H1 (cell line): Measurements from ENCODE around the gene PTPRG.

Source experiments
- ATF3 ChIP-seq: IDR thresholded peaks from 2 replicates; pipeline ENCODE4 v1.6.1; 2011; ENCODE audit warnings: low read depth, mild to moderate bottlenecking, low read length; ENCODE audit not compliant: insufficient read depth
- CTCF ChIP-seq, 3 experiments: IDR thresholded peaks; 1 replicate in 2 of 3; 2 replicates in 1 of 3; pipeline versions ENCODE4 v1.5.1 to v1.6.1; 2011; ENCODE audit warnings: low read length in 3 of 3, mild to moderate bottlenecking in 3 of 3, inconsistent platforms in 2 of 3, low read depth in 1 of 3, moderate library complexity in 1 of 3; ENCODE audit not compliant: insufficient read depth in 1 of 3; ENCODE audit errors: control extremely low read depth in 1 of 3
- EGR1 ChIP-seq: IDR thresholded peaks from 2 replicates; pipeline ENCODE4 v1.6.1; 2011; ENCODE audit warnings: low read depth, low read length, borderline replicate concordance
- EZH2 ChIP-seq: fragments of 200-600 bp; sonication (generic); IDR thresholded peaks from 2 replicates; pipeline ENCODE4 v1.7.1; 2012; ENCODE audit warnings: low read depth, mild to moderate bottlenecking, moderate library complexity, low read length, inconsistent platforms; ENCODE audit not compliant: severe bottlenecking
- JUND ChIP-seq: IDR thresholded peaks from 2 replicates; pipeline ENCODE4 v1.6.1; 2011; ENCODE audit warnings: mild to moderate bottlenecking, improper control_type of control experiment, low read length
- MAFK ChIP-seq: IDR thresholded peaks from 2 replicates; pipeline ENCODE4 v1.6.1; 2012; ENCODE audit warnings: low read depth, mild to moderate bottlenecking, improper control_type of control experiment, low read length
- MAX ChIP-seq: IDR thresholded peaks from 2 replicates; pipeline ENCODE4 v1.6.1; 2012; ENCODE audit warnings: inconsistent platforms
- NRF1 ChIP-seq: IDR thresholded peaks from 2 replicates; pipeline ENCODE4 v1.6.1; 2011; ENCODE audit warnings: mild to moderate bottlenecking, low read depth, low read length, improper control_type of control experiment
- POU5F1 ChIP-seq: IDR thresholded peaks from 2 replicates; pipeline ENCODE4 v1.6.1; 2011; ENCODE audit warnings: low read depth, mild to moderate bottlenecking, low read length, moderate library complexity
- RFX5 ChIP-seq: IDR thresholded peaks from 2 replicates; pipeline ENCODE4 v1.6.1; 2011; ENCODE audit warnings: low read depth, low read length, improper control_type of control experiment, borderline replicate concordance
- SIN3A ChIP-seq, 2 experiments: IDR thresholded peaks in 1 of 2; conservative IDR thresholded peaks in 1 of 2; 2 replicates each; pipeline ENCODE4 v1.6.1; 2011 to 2012; ENCODE audit warnings: low read length in 2 of 2, improper control_type of control experiment in 1 of 2, low read depth in 1 of 2, mild to moderate bottlenecking in 1 of 2
- YY1 ChIP-seq: IDR thresholded peaks from 2 replicates; pipeline ENCODE4 v1.6.1; 2011; ENCODE audit warnings: low read depth, mild to moderate bottlenecking, low read length
- ZNF274 ChIP-seq: IDR thresholded peaks from 2 replicates; pipeline ENCODE4 v1.7.0; 2012; ENCODE audit warnings: low read length, borderline replicate concordance; ENCODE audit errors: extremely low read depth

GRCh38 chr3:62068337-62068736 is 507.0 kb downstream of the PTPRG start:
- TF ChIP-seq CTCF (IDR thresholded peaks at IDR 0.05; ENCODE audit: control extremely low read depth in 1 of 3, insufficient read depth in 1 of 3, low read depth in 1 of 3, low read length in 3 of 3) (no peak), JUND (no peak), ATF3 (no peak), ZNF274 (no peak), POU5F1 (no peak), RFX5 (no peak), MAX (no peak), EZH2 (no peak), EGR1 (no peak), NRF1 (no peak), YY1 (no peak), MAFK (no peak), SIN3A (conservative IDR thresholded peaks at IDR 0.05 in 1 of 2, IDR thresholded peaks at IDR 0.05 in 1 of 2; ENCODE audit: low read depth in 1 of 2, low read length in 2 of 2) (no peak)
